ENCODE data around the gene FXYD7. TPM values are rescaled to one million over a fixed set of nuclear protein-coding genes. Genes with fewer than 3 reads are reported as not detected.
"Not testable (repeated sequence)": the region's sequence is repeated elsewhere in the genome, so short reads cannot be mapped to it uniquely, and the experiment has no call there.

Gene FXYD7
- total and polyA plus RNA-seq, 2 experiments from 2014 or later = not detected

GRCh38 chr19:35127871-35128270 is 15.2 kb upstream of the FXYD7 start:
- Histone ChIP-seq H3K9me2 (ENCODE audit: insufficient read depth) (no peaks in the 10 kb centered on the region), H3K4me1 (ENCODE audit: insufficient read depth) (peaks cover 11% of the 10 kb centered on the region), H3K27me3 (replicated peaks; ENCODE audit: insufficient read depth) (no peaks in the 10 kb centered on the region), H3K9me3 (ENCODE audit: low read depth) (no peaks in the 10 kb centered on the region), H3K79me2 (ENCODE audit: insufficient read depth) (no peaks in the 10 kb centered on the region), H3K4me2 (ENCODE audit: unreplicated experiment) (no peak overlapping the region), H3K4me3 (no peak overlapping the region), H2AFZ (no peak overlapping the region), H3K9ac (no peak overlapping the region), H3F3A (ENCODE audit: insufficient read depth) (no peaks in the 10 kb centered on the region), H4K20me1 (ENCODE audit: insufficient read depth) (no peaks in the 10 kb centered on the region), H3K36me3 (ENCODE audit: low read depth) (no peaks in the 10 kb centered on the region), H3K27ac (no peak overlapping the region)
- DNase-seq = no peak
- WGBS, 2 experiments (ENCODE audit: low coverage in 1 of 2, low lambda C conversion rate in 2 of 2, missing lambda C conversion rate in 2 of 2) = 53 to 58% methylated on average over 7 of the region's 7 CpGs
- in situ Hi-C loops (cut with MboI) = no loop called here
- TF ChIP-seq EZH2 (IDR thresholded peaks at IDR 0.05; ENCODE audit: insufficient read depth, poor library complexity, severe bottlenecking) = no peak
- TF ChIP-seq EZH2phosphoT487 (IDR thresholded peaks at IDR 0.05; ENCODE audit: insufficient read depth, low read depth) = no peak

GRCh38 chr19:35128398-35129057 is 14.5 kb upstream of the FXYD7 start:
- Histone ChIP-seq H3K4me3 (no peak overlapping the region), H3K4me1 (ENCODE audit: insufficient read depth) (peaks cover 5% of the 10 kb centered on the region), H4K20me1 (ENCODE audit: insufficient read depth) (no peaks in the 10 kb centered on the region), H3K79me2 (ENCODE audit: insufficient read depth) (no peaks in the 10 kb centered on the region), H3K4me2 (ENCODE audit: unreplicated experiment) (no peak overlapping the region), H3K9me2 (ENCODE audit: insufficient read depth) (no peaks in the 10 kb centered on the region), H3K36me3 (ENCODE audit: low read depth) (no peaks in the 10 kb centered on the region), H2AFZ (no peak overlapping the region), H3K27ac (no peak overlapping the region), H3F3A (ENCODE audit: insufficient read depth) (no peaks in the 10 kb centered on the region), H3K9ac (no peak overlapping the region), H3K9me3 (ENCODE audit: low read depth) (no peaks in the 10 kb centered on the region), H3K27me3 (replicated peaks; ENCODE audit: insufficient read depth) (no peaks in the 10 kb centered on the region)
- in situ Hi-C loops (cut with MboI) = no loop called here
- TF ChIP-seq EZH2phosphoT487 (IDR thresholded peaks at IDR 0.05; ENCODE audit: insufficient read depth, low read depth) (no peak), EZH2 (IDR thresholded peaks at IDR 0.05; ENCODE audit: insufficient read depth, poor library complexity, severe bottlenecking) (no peak)
- DNase-seq = no peak
- WGBS, 2 experiments (ENCODE audit: low coverage in 1 of 2, low lambda C conversion rate in 2 of 2, missing lambda C conversion rate in 2 of 2) = 49 to 57% methylated on average over 9 of the region's 9 CpGs

- H3K79me2 ChIP-seq (ENCODE audit: insufficient read depth); H3K4me1 ChIP-seq (ENCODE audit: insufficient read depth); H3K27me3 ChIP-seq (replicated peaks; ENCODE audit: insufficient read depth); H3K4me3 ChIP-seq; H3K4me2 ChIP-seq (ENCODE audit: unreplicated experiment); H3K9me2 ChIP-seq (ENCODE audit: insufficient read depth); H3K36me3 ChIP-seq (ENCODE audit: low read depth); H3K27ac ChIP-seq; H4K20me1 ChIP-seq (ENCODE audit: insufficient read depth); H3K9ac ChIP-seq; H2AFZ ChIP-seq; H3F3A ChIP-seq (ENCODE audit: insufficient read depth); in situ Hi-C loops (cut with MboI); H3K9me3 ChIP-seq (ENCODE audit: low read depth); DNase-seq: not testable (repeated sequence)
- 66 to 69% methylated on average over 14 of the region's 14 CpGs for WGBS, 2 experiments (ENCODE audit: low coverage in 1 of 2, low lambda C conversion rate in 2 of 2, missing lambda C conversion rate in 2 of 2)
These were observed 13.3 kb upstream of the FXYD7 start for GRCh38 chr19:35129724-35130274.

GRCh38 chr19:35130761-35131720 is 12.0 kb upstream of the FXYD7 start:
- Histone ChIP-seq H3K27ac (no peak overlapping the region), H3K27me3 (replicated peaks; ENCODE audit: insufficient read depth) (no peaks in the 10 kb centered on the region), H3K36me3 (ENCODE audit: low read depth) (no peaks in the 10 kb centered on the region), H4K20me1 (ENCODE audit: insufficient read depth) (no peaks in the 10 kb centered on the region), H3K4me1 (ENCODE audit: insufficient read depth) (no peaks in the 10 kb centered on the region), H3K9me3 (ENCODE audit: low read depth) (no peaks in the 10 kb centered on the region), H3F3A (ENCODE audit: insufficient read depth) (no peaks in the 10 kb centered on the region), H3K4me3 (no peak overlapping the region), H2AFZ (no peak overlapping the region), H3K79me2 (ENCODE audit: insufficient read depth) (no peaks in the 10 kb centered on the region), H3K9me2 (ENCODE audit: insufficient read depth) (no peaks in the 10 kb centered on the region), H3K4me2 (ENCODE audit: unreplicated experiment) (no peak overlapping the region), H3K9ac (no peak overlapping the region)
- no peak for DNase-seq
- TF ChIP-seq EZH2phosphoT487 (IDR thresholded peaks at IDR 0.05; ENCODE audit: insufficient read depth, low read depth) (no peak), EZH2 (IDR thresholded peaks at IDR 0.05; ENCODE audit: insufficient read depth, poor library complexity, severe bottlenecking) (no peak)
- in situ Hi-C loops (cut with MboI) = no loop called here
- 68 to 71% methylated on average over 30 to 31 of the region's 31 CpGs for WGBS, 2 experiments (ENCODE audit: low coverage in 1 of 2, low lambda C conversion rate in 2 of 2, missing lambda C conversion rate in 2 of 2)

All from GM23248 (cell line).